OCI-M2 (cell line): Measurements from ENCODE around the gene ARHGAP35.

Experiments used
- DNase-seq: peaks from one replicate; lab custom pipeline; 2025; ENCODE audit not compliant: unreplicated experiment; lab: John Stamatoyannopoulos, UW

ARHGAP35 gene

GRCh38 chr19:46901701-46902401 is 41.1 kb downstream of the ARHGAP35 start:
- no peak for DNase-seq

- no peak for DNase-seq
These were observed 41.6 kb downstream of the ARHGAP35 start for GRCh38 chr19:46902402-46902766.

DNA sequence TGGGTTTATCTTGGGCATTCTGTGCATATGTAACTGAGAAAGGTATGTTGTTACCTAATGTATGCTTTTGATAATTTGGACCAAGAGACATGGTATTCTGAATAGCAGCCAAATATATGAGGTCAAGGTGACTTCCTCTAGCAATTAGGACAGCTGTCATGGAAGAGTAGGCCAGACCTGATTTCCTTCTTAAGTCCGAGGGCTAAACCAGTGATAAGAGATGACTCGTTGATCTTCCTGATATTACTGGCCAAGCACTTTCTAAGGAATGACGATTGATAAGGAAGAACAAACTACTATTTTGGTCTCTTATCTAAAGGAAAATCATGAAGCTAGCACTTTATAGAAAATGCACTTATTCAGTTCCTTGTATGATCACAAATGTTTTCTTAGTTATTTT is 42.7 kb downstream of the ARHGAP35 start:
- DNase-seq = no peak

DNA sequence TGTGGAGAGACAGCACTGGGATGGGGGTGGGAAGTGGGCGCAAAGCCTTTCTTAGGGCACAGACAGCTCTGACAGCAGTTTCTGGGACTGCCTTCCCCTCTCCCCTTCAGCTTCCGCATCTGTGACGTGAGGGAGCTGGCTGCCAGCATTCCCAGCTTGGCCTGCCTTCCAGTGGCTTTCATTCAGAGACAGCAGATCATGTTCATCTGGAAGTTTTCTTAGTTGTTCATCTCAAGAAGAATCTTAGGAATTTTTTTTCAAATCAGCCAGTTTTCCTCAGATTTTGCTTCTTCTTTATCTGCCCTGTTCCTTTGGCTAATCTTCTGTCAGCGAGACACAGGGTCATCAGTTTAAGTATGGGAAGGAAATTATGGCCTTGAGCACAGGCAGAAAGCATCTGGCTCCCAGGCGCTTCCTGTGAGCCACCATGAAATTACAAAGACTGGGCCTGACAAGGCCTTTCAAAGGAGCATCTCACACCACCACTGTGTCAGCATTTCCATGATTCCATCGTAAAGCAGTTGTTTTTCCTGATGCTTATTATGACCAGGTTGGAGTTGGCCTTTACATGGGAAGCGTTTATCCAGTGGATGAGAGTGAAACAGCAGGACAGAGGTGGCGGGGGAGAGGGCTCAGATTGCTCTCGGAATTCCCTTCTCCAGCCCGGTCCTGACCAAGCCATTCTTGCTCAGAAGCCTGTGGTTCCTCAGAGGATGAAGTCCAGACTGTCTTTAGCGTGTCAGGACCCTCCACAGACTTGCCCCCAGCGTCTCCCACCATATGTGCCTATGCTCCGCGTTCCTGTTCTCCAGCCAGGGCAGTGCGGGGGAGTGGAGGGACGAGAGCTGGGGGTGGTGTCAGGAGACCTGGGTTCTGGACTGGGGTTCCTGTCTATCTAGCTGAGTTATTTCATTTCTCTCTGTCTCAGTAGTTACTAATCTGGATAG is 43.6 kb downstream of the ARHGAP35 start:
- no peak for DNase-seq

- DNase-seq = no peak
These were observed 45.4 kb downstream of the ARHGAP35 start for GRCh38 chr19:46906221-46906620.

DNA sequence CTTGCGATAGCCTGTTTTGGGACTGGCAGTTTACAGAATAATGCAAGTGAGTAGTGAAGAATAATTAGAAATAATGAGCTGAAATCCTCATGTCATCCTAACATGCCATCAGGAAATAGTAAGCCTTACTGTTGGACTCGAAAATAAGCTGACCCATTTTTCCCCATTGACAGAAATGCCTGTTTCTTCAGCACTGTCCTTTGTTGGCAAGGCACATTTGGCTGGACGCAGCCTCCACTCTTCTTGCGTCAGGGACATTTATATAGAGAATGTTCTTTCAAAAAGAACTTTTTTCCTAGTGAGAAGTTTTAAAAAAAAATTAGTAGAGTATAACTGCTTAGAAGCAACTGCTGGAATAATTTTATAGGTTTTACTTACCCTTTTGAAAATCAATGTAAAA is 47.1 kb downstream of the ARHGAP35 start:
- no peak for DNase-seq

DNA sequence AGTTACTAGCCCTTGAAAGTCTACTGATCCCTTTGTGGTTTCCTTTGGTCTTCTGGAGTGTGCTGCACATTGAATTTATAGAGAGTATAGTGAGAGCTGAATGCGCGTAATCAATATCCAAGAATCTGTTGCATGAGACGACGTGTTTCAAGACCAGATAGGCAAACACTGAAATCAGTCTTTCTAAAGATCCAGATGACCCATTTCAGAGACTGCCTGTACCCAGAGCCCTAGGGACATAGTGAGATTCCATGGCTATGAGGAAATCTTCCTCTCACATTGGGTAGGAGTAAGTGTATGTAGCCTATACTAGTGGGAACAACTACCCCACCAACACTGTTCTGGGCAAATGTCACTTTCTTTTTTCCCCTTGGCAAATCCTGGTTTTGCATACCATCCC is 48.6 kb downstream of the ARHGAP35 start:
- DNase-seq = no peak
